Kidney (tissue), 14 donors: ENCODE results near the gene MAD1L1. TPM values are rescaled to one million over a fixed set of nuclear protein-coding genes. Genes with fewer than 3 reads are reported as not detected.

Experiments
- DNase-seq, 5 donors: peaks; one replicate each; pipeline ENCODE4 v3.0.0-alpha.2; 2013 to 2020
- FAIRE-seq: peaks from 2 replicates; lab custom pipeline; 2012; peaks lifted over from hg19 to GRCh38; lab: Jason Lieb, UNC
- H3K27ac ChIP-seq, 2 donors: one replicate each; pipeline ENCODE4 v1.7.0; 2013; ENCODE audit warnings: low read depth in 2 of 2, low read length in 2 of 2, inconsistent platforms in 1 of 2
- H3K27me3 ChIP-seq: one replicate; pipeline ENCODE4 v1.7.1; 2013; ENCODE audit warnings: low read length, inconsistent platforms; ENCODE audit not compliant: control insufficient read depth, insufficient read depth
- H3K36me3 ChIP-seq, 3 donors: one replicate each; pipeline versions ENCODE4 v1.7.0 to v1.7.1; 2013; ENCODE audit warnings: low read length in 3 of 3, control low read depth in 1 of 3, inconsistent platforms in 1 of 3; ENCODE audit not compliant: insufficient read depth in 3 of 3, control insufficient read depth in 2 of 3
- H3K4me1 ChIP-seq, 3 donors: one replicate each; pipeline versions ENCODE4 v1.7.0 to v1.7.1; 2013; ENCODE audit warnings: low read length in 3 of 3, inconsistent platforms in 1 of 3, low read depth in 1 of 3; ENCODE audit not compliant: control insufficient read depth in 2 of 3, insufficient read depth in 2 of 3
- H3K4me3 ChIP-seq, 3 donors: one replicate each; pipeline versions ENCODE4 v1.7.0 to v1.8.1; 2013; ENCODE audit warnings: low read length in 3 of 3, control low read depth in 1 of 3, inconsistent platforms in 1 of 3
- H3K9ac ChIP-seq, 3 donors: one replicate each; pipeline versions ENCODE4 v1.7.0 to v1.7.1; 2013; ENCODE audit warnings: low read length in 3 of 3, control low read depth in 1 of 3, inconsistent platforms in 1 of 3
- H3K9me3 ChIP-seq, 3 donors: one replicate each; pipeline versions ENCODE4 v1.7.0 to v1.7.1; 2013; ENCODE audit warnings: low read length in 3 of 3, control low read depth in 1 of 3, inconsistent platforms in 1 of 3; ENCODE audit not compliant: control insufficient read depth in 2 of 3, insufficient read depth in 1 of 3
- intact Hi-C: fragments of 100-400 bp; cut with DNase I; formaldehyde crosslinking; loops from one replicate; pipeline ENCODE4 v1.11.1; 2022
- polyA plus RNA-seq: library from polyadenylated mRNA; stranded (reverse); fragments of 350-450 nt; fragmentation: Illumina TruSeq; extraction: RNeasy Lipid Tissue Mini Kit (QIAGEN cat#74804); gene quantifications from one replicate; pipeline ENCODE4 v1.2.3, GENCODE V29; 2014; ENCODE audit warnings: low read depth, low replicate concordance; ENCODE audit not compliant: insufficient read depth
- total RNA-seq: library from RNA; stranded (reverse); fragmentation: NEBNext Ultra II Directional; extraction: Animal tissue kit (Norgen Biotek cat#: 25700); gene quantifications from one replicate; pipeline ENCODE4 v1.2.1, GENCODE V29; 2021
- TF ChIP-seq, protein P1 (sequence below): IDR thresholded peaks from 3 replicates; pipeline ENCODE4 v1.5.1; 2012; ENCODE audit warnings: mild to moderate bottlenecking, moderate library complexity, borderline replicate concordance; ENCODE audit not compliant: insufficient read depth; ENCODE audit errors: extremely low read depth
- donor health status: control.
- donor health status: control.
- donor health status: control.
- donor health status: control.
- donor health status: control.
- donor health status: DM: yes; HTN: yes; CAD: no.
- donor health status: Normal renal cell carcinoma (clear cell type).

Gene MAD1L1
- total and polyA plus RNA-seq, 2 donors from 2014 or later: 33.2 to 45.2 TPM

DNA sequence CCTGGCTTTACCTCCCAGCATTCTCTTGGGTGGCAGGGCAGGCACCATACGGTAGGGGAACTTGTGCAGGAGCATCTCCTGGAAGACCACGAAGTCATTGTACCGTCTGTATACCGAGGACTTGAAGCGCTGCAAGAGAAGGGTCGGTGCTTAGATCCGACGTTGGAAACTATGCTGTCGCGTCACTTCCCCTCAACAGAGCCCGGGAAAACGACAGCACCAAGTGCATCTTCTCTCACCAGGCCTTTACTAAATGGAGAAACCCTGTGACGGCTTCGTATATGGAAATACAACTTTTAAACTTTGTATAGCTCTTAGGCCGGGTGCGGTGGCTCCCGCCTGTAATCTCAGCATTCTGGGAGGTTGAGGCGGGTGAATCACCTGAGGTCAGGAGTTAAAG is 42.4 kb upstream of the MAD1L1 start:
- DNase-seq: no peak
- no peak for FAIRE-seq
- TF ChIP-seq, protein P1, sequence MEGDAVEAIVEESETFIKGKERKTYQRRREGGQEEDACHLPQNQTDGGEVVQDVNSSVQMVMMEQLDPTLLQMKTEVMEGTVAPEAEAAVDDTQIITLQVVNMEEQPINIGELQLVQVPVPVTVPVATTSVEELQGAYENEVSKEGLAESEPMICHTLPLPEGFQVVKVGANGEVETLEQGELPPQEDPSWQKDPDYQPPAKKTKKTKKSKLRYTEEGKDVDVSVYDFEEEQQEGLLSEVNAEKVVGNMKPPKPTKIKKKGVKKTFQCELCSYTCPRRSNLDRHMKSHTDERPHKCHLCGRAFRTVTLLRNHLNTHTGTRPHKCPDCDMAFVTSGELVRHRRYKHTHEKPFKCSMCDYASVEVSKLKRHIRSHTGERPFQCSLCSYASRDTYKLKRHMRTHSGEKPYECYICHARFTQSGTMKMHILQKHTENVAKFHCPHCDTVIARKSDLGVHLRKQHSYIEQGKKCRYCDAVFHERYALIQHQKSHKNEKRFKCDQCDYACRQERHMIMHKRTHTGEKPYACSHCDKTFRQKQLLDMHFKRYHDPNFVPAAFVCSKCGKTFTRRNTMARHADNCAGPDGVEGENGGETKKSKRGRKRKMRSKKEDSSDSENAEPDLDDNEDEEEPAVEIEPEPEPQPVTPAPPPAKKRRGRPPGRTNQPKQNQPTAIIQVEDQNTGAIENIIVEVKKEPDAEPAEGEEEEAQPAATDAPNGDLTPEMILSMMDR: no peak
- H3K4me3 ChIP-seq: no peak overlapping the region
- peaks cover 0 to 4% (median 0%) of the 10 kb centered on the region in 3 donors for H3K4me1 ChIP-seq
- H3K36me3 ChIP-seq: peaks cover 0 to 11% (median 8%) of the 10 kb centered on the region in 3 donors
- intact Hi-C loops: no loop called here
- no peak overlapping the region for H3K9ac ChIP-seq
- H3K27ac ChIP-seq: no peak overlapping the region
- no peaks in the 10 kb centered on the region for H3K9me3 ChIP-seq
- H3K27me3 ChIP-seq: no peaks in the 10 kb centered on the region

GRCh38 chr7:2274666-2275065 is 41.9 kb upstream of the MAD1L1 start:
- intact Hi-C loops: no loop called here
- H3K4me3 ChIP-seq: no peak overlapping the region
- no peaks in the 10 kb centered on the region for H3K9me3 ChIP-seq
- no peaks in the 10 kb centered on the region for H3K27me3 ChIP-seq
- H3K4me1 ChIP-seq: peaks cover 0 to under 1% (median 0%) of the 10 kb centered on the region in 3 donors
- H3K27ac ChIP-seq: no peak overlapping the region
- TF ChIP-seq, protein P1: no peak
- H3K36me3 ChIP-seq: peaks cover 0 to 11% (median 8%) of the 10 kb centered on the region in 3 donors
- H3K9ac ChIP-seq: no peak overlapping the region
- no peak for FAIRE-seq
- peak in 1 of 5 donors; percentile 35 for DNase-seq

DNA sequence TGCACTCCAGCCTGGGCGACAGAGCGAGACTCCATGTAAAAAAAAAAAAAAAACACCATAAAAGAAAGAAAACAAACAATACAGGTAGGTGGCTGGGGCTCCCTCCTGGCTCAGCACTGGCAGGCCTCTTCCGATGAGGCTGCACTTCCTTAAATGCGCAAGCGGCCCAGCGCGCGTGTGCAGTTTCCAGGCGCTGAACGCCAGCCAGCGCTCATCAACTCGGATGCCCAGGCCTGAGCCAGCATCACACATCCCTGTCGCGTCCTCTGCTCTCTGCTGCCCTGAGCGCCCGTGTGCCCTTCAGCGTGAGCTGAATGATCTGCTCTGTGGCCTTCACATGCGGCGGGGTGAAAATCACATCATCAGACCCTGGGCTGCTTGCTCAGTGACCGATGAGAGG is 41.1 kb upstream of the MAD1L1 start:
- no peak overlapping the region for H3K27ac ChIP-seq
- DNase-seq (peak in 1 of 5 donors; percentile 25), FAIRE-seq (no peak)
- no peaks in the 10 kb centered on the region for H3K9me3 ChIP-seq
- H3K4me1 ChIP-seq: no peaks in the 10 kb centered on the region
- H3K27me3 ChIP-seq: no peaks in the 10 kb centered on the region
- intact Hi-C loops: no loop called here
- peaks cover 0 to 11% (median 8%) of the 10 kb centered on the region in 3 donors for H3K36me3 ChIP-seq
- no peak overlapping the region for H3K4me3 ChIP-seq
- no peak overlapping the region for H3K9ac ChIP-seq
- TF ChIP-seq, protein P1: no peak

GRCh38 chr7:2272031-2272430 is 39.3 kb upstream of the MAD1L1 start:
- Histone ChIP-seq H3K9me3 (no peaks in the 10 kb centered on the region), H3K4me3 (no peak overlapping the region), H3K9ac (no peak overlapping the region), H3K4me1 (no peaks in the 10 kb centered on the region), H3K27ac (no peak overlapping the region), H3K36me3 (peaks cover 0 to 11% (median 8%) of the 10 kb centered on the region in 3 donors), H3K27me3 (no peaks in the 10 kb centered on the region)
- TF ChIP-seq, protein P1: no peak
- FAIRE-seq: no peak
- intact Hi-C loops: no loop called here
- peak in 1 of 5 donors; percentile 18 for DNase-seq
